ENCODE results near the gene AMT. TPM values are rescaled to one million over a fixed set of nuclear protein-coding genes. Genes with fewer than 3 reads are reported as not detected.

Gene AMT
- total and polyA plus RNA-seq, 2 of the 13 experiments (the other 11 are each of a cell fraction or from before 2014, with no cell fraction given), result 35.3 to 59.0 TPM

GRCh38 chr3:49454898-49455681 is 32.8 kb upstream of the AMT start (continued):
- TF ChIP-seq, protein P1, sequence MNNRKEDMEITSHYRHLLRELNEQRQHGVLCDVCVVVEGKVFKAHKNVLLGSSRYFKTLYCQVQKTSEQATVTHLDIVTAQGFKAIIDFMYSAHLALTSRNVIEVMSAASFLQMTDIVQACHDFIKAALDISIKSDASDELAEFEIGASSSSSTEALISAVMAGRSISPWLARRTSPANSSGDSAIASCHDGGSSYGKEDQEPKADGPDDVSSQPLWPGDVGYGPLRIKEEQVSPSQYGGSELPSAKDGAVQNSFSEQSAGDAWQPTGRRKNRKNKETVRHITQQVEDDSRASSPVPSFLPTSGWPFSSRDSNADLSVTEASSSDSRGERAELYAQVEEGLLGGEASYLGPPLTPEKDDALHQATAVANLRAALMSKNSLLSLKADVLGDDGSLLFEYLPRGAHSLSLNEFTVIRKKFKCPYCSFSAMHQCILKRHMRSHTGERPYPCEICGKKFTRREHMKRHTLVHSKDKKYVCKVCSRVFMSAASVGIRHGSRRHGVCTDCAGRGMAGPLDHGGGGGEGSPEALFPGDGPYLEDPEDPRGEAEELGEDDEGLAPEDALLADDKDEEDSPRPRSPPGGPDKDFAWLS (CRISPR knock-in tag; IDR thresholded peaks at IDR 0.05; ENCODE audit: borderline replicate concordance), result no peak
- TF ChIP-seq NR1H2 (CRISPR knock-in tag; IDR thresholded peaks at IDR 0.05; ENCODE audit: borderline replicate concordance, low read depth) (no peak), EHMT2 (IDR thresholded peaks at IDR 0.05; ENCODE audit: borderline replicate concordance, low read depth, low read length) (no peak), ZNF34 (CRISPR knock-in tag; IDR thresholded peaks at IDR 0.05; ENCODE audit: borderline replicate concordance) (no peak), ZNF253 (CRISPR knock-in tag; IDR thresholded peaks at IDR 0.05; ENCODE audit: borderline replicate concordance) (no peak)

GRCh38 chr3:49454458-49454857 is 32.2 kb upstream of the AMT start:
- DNase-seq (ENCODE audit: low spot score), result peak; percentile 66
- BruUV-seq (replicated peaks), result no TSS peak
- H3K4me1 ChIP-seq (ENCODE audit: insufficient read depth, low read length), result peaks cover 46% of the 10 kb centered on the region
- peak overlapping the region; percentile 14; the same call in 1 of the 2 replicates for H3K4me2 ChIP-seq (ENCODE audit: low read depth, low read length)
- no peaks in the 10 kb centered on the region for H4K20me1 ChIP-seq (ENCODE audit: insufficient read depth, low read length)
- no peak overlapping the region for H3K9ac ChIP-seq (ENCODE audit: insufficient read depth, low read depth, low read length)
- no peaks in the 10 kb centered on the region for H3K36me3 ChIP-seq (replicated peaks in 1 of 2; ENCODE audit: control insufficient read depth in 1 of 2, insufficient read depth in 2 of 2, low read length in 2 of 2)
- no peak overlapping the region for H2AFZ ChIP-seq (ENCODE audit: low read length)
- WGBS (ENCODE audit: low lambda C conversion rate), result 53% methylated on average over 2 of the region's 2 CpGs
- intact Hi-C loops (cut with micrococcal nuclease; ENCODE audit: unreplicated experiment), result loop anchor here (1.0 kb wide), 2 partner anchors 85 to 217 kb away; no protein-coding TSS in a partner anchor
- H3K9me3 ChIP-seq (ENCODE audit: low read length), result no peaks in the 10 kb centered on the region
- ATAC-seq, result peak; percentile 91
- in situ Hi-C loops (cut with HindIII; ENCODE audit: extremely low pct_ligation_motif_present, low pct_unique_long_range_greater_than_20kb), result no loop called here
- no peaks in the 10 kb centered on the region for H3K27me3 ChIP-seq (ENCODE audit: control insufficient read depth in 1 of 2, insufficient read depth in 2 of 2, low read length in 2 of 2)
- peak; percentile 90 for FAIRE-seq
- H3K79me2 ChIP-seq (ENCODE audit: insufficient read depth, low read length), result no peaks in the 10 kb centered on the region
- POLR2A ChIA-PET, result interaction anchor here (1.0 to 1.2 kb wide), 4 partner anchors 11 to 46 kb away, joined by 3 to 7 read pairs (median 4); partner anchors contain the start of genes RHOA and TCTA
- H3K27ac ChIP-seq (ENCODE audit: extremely low read length, insufficient read depth, low read length), result no peak overlapping the region
- H3K4me3 ChIP-seq (replicated peaks in 1 of 3; ENCODE audit: insufficient read depth in 1 of 3, low read depth in 2 of 3, low read length in 3 of 3), result no peak overlapping the region
- CTCF ChIA-PET (ENCODE audit: low intra/inter-chr PET ratio, low total read pairs), result interaction anchor here (1.3 kb wide), 1 partner anchor 217 kb away, joined by 5 read pairs; no protein-coding TSS in a partner anchor
- TF ChIP-seq EHMT2 (IDR thresholded peaks at IDR 0.05; ENCODE audit: borderline replicate concordance, low read depth, low read length) (no peak), THAP11 (CRISPR knock-in tag; IDR thresholded peaks at IDR 0.05) (peak; percentile 31; the same call in 1 of the 2 replicates), ZBTB38 (CRISPR knock-in tag; IDR thresholded peaks at IDR 0.05) (no peak), PTBP1 (IDR thresholded peaks at IDR 0.05; ENCODE audit: low read depth, low read length, poor library complexity, severe bottlenecking) (no peak), ZNF44 (CRISPR knock-in tag; IDR thresholded peaks at IDR 0.05) (no peak), YEATS2 (CRISPR knock-in tag; IDR thresholded peaks at IDR 0.05; ENCODE audit: borderline replicate concordance) (peak; percentile 20; the same call in 1 of the 2 replicates), ZFP41 (CRISPR knock-in tag; IDR thresholded peaks at IDR 0.05; ENCODE audit: borderline replicate concordance) (no peak), GATAD1 (CRISPR knock-in tag; IDR thresholded peaks at IDR 0.05) (peak; percentile 32; the same call in 1 of the 2 replicates), GZF1 (CRISPR knock-in tag; IDR thresholded peaks at IDR 0.05) (no peak), HCFC1 (IDR thresholded peaks at IDR 0.05; ENCODE audit: low read depth, low read length) (no peak), RFX1 (IDR thresholded peaks at IDR 0.05) (no peak), MYNN (CRISPR knock-in tag; IDR thresholded peaks at IDR 0.05; ENCODE audit: low read depth) (no peak), ZNF331 (CRISPR knock-in tag; IDR thresholded peaks at IDR 0.05) (0 out of 2 replicates have a peak, but pooled peaks have one; percentile 26), NCOA5 (CRISPR knock-in tag; IDR thresholded peaks at IDR 0.05) (no peak), ZFAT (CRISPR knock-in tag; conservative IDR thresholded peaks at IDR 0.05) (no peak)
- TF ChIP-seq, protein P2, sequence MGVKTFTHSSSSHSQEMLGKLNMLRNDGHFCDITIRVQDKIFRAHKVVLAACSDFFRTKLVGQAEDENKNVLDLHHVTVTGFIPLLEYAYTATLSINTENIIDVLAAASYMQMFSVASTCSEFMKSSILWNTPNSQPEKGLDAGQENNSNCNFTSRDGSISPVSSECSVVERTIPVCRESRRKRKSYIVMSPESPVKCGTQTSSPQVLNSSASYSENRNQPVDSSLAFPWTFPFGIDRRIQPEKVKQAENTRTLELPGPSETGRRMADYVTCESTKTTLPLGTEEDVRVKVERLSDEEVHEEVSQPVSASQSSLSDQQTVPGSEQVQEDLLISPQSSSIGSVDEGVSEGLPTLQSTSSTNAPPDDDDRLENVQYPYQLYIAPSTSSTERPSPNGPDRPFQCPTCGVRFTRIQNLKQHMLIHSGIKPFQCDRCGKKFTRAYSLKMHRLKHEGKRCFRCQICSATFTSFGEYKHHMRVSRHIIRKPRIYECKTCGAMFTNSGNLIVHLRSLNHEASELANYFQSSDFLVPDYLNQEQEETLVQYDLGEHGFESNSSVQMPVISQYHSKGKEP (CRISPR knock-in tag; IDR thresholded peaks at IDR 0.05), result no peak

Measured in HepG2 (cell line).